ENCODE measurements around the gene FLOT2.
"Not testable (repeated sequence)": the region's sequence is repeated elsewhere in the genome, so short reads cannot be mapped to it uniquely, and the experiment has no call there.

The FLOT2 gene

GRCh38 chr17:28916302-28916934 lies 18.9 kb upstream of the FLOT2 start:
- peak; percentile 15 for DNase-seq

- DNase-seq = no peak
Measured at GRCh38 chr17:28912938-28913333, 15.4 kb upstream of the FLOT2 start.

- DNase-seq = no peak
Measured at GRCh38 chr17:28912281-28912937, 14.9 kb upstream of the FLOT2 start.

GRCh38 chr17:28911411-28912045 lies 14.0 kb upstream of the FLOT2 start:
- DNase-seq = no peak

GRCh38 chr17:28910534-28910933 lies 13.0 kb upstream of the FLOT2 start:
- DNase-seq = no peak

GRCh38 chr17:28908640-28909167 lies 11.2 kb upstream of the FLOT2 start:
- DNase-seq = no peak

GRCh38 chr17:28907709-28908475 lies 10.4 kb upstream of the FLOT2 start:
- no peak for DNase-seq

- no peak for DNase-seq
Measured at GRCh38 chr17:28906706-28907438, 9.3 kb upstream of the FLOT2 start.

GRCh38 chr17:28906276-28906675 lies 8.7 kb upstream of the FLOT2 start:
- DNase-seq = no peak

- DNase-seq = no peak
Measured at GRCh38 chr17:28904800-28905199, 7.3 kb upstream of the FLOT2 start.

- DNase-seq = not testable (repeated sequence)
Measured at GRCh38 chr17:28903546-28903841, 6.0 kb upstream of the FLOT2 start.

- DNase-seq = peak; percentile 96
Measured at GRCh38 chr17:28902819-28903545, 5.4 kb upstream of the FLOT2 start, which contains the start of gene DHRS13. DHRS13 (minus strand) TSS chr17:28903079; CDS start chr17:28902944, 135 bp downstream.

- peak; percentile 48 for DNase-seq
Measured at GRCh38 chr17:28901866-28902818, 4.6 kb upstream of the FLOT2 start.

- no peak for DNase-seq
Measured at GRCh38 chr17:28900986-28901726, 3.6 kb upstream of the FLOT2 start.

GRCh38 chr17:28899212-28899815 lies 1.8 kb upstream of the FLOT2 start:
- DNase-seq = no peak

- no peak for DNase-seq
Measured at GRCh38 chr17:28898527-28898955, 1.0 kb upstream of the FLOT2 start.

- DNase-seq = no peak
Measured at GRCh38 chr17:28897769-28898526, 415 bp upstream of the FLOT2 start.

- no peak for DNase-seq
Measured at GRCh38 chr17:28896491-28896883, 1.0 kb downstream of the FLOT2 start.

Data from NCI-H748 treated with DMSO at 0.1 percent for 48 hours (cell line).